Activated CD4-positive, alpha-beta T cell treated with anti-CD3 and anti-CD28 coated beads, Interleukin-2, amount 10 ng/mL, durations not matched to agents 7 days and 5 days (primary cell): ENCODE data around the gene FUCA2. TPM values are rescaled to one million over a fixed set of nuclear protein-coding genes. Genes with fewer than 3 reads are reported as not detected.

Source experiments
- CTCF ChIA-PET: fragments of 350-600 bp; sonication (Branson Sonifier 250); formaldehyde crosslinking; loops from one replicate; lab custom pipeline; 2021; ENCODE audit warnings: antibody characterized with exemption; lab: Charles Lee
- POLR2A ChIA-PET: fragments of 350-600 bp; sonication (Branson Sonifier 250); formaldehyde crosslinking; loops from one replicate; lab custom pipeline; 2021; ENCODE audit warnings: antibody characterized with exemption; lab: Charles Lee
- DNase-seq: peaks from one replicate; pipeline ENCODE4 v3.0.0-alpha.2; 2020
- H3K27ac Mint-ChIP-seq: one replicate; pipeline ENCODE4 v1.8.0; 2021; ENCODE audit warnings: mild to moderate bottlenecking, moderate library complexity, mixed read lengths
- H3K27me3 Mint-ChIP-seq: one replicate; pipeline ENCODE4 v1.8.0; 2021; ENCODE audit warnings: mixed read lengths
- H3K36me3 Mint-ChIP-seq: one replicate; pipeline ENCODE4 v1.8.0; 2021; ENCODE audit warnings: low read depth, mixed read lengths
- H3K4me1 Mint-ChIP-seq: one replicate; pipeline ENCODE4 v1.8.0; 2021; ENCODE audit warnings: mixed read lengths
- H3K4me3 Mint-ChIP-seq: one replicate; pipeline ENCODE4 v1.8.0; 2021; ENCODE audit warnings: mild to moderate bottlenecking, moderate library complexity, mixed read lengths
- H3K9me3 Mint-ChIP-seq: one replicate; pipeline ENCODE4 v1.8.0; 2021; ENCODE audit warnings: mixed read lengths
- total RNA-seq, 2 experiments: library from RNA; stranded (reverse); gene quantifications; one replicate each; pipeline ENCODE4 v1.2.3, GENCODE V29; 2021

FUCA2 gene
- total RNA-seq, 2 experiments from 2014 or later, result 6.5 to 10.0 TPM

- H3K27me3 Mint-ChIP-seq, result no peaks in the 10 kb centered on the region
- H3K27ac Mint-ChIP-seq, result no peak overlapping the region
- H3K4me3 Mint-ChIP-seq, result no peak overlapping the region
- H3K36me3 Mint-ChIP-seq, result peaks cover 2% of the 10 kb centered on the region
- no peak for DNase-seq
- ChIA-PET CTCF (interaction anchor here (1.0 kb wide), 1 partner anchor 11 kb away, joined by 3 read pairs; no protein-coding TSS in a partner anchor), POLR2A (no interaction called here)
- peaks cover 21% of the 10 kb centered on the region for H3K4me1 Mint-ChIP-seq
- H3K9me3 Mint-ChIP-seq, result no peaks in the 10 kb centered on the region
Measured at GRCh38 chr6:143531720-143532499, 20.4 kb upstream of the FUCA2 start.

GRCh38 chr6:143529095-143529494, 17.6 kb upstream of the FUCA2 start:
- no peak for DNase-seq
- peaks cover 12% of the 10 kb centered on the region for H3K4me1 Mint-ChIP-seq
- no peaks in the 10 kb centered on the region for H3K27me3 Mint-ChIP-seq
- peak overlapping the region; percentile 89 for H3K27ac Mint-ChIP-seq
- no peak overlapping the region for H3K4me3 Mint-ChIP-seq
- no peaks in the 10 kb centered on the region for H3K9me3 Mint-ChIP-seq
- CTCF ChIA-PET, result interaction anchor here (1.4 kb wide), 1 partner anchor 14 kb away, joined by 3 read pairs; no protein-coding TSS in a partner anchor
- POLR2A ChIA-PET, result no interaction called here
- peaks cover 2% of the 10 kb centered on the region for H3K36me3 Mint-ChIP-seq

- peaks cover 12% of the 10 kb centered on the region for H3K4me1 Mint-ChIP-seq
- H3K9me3 Mint-ChIP-seq, result peaks cover 3% of the 10 kb centered on the region
- no peak for DNase-seq
- peaks cover 2% of the 10 kb centered on the region for H3K36me3 Mint-ChIP-seq
- no peaks in the 10 kb centered on the region for H3K27me3 Mint-ChIP-seq
- peak overlapping the region; percentile 28 for H3K4me3 Mint-ChIP-seq
- POLR2A ChIA-PET, result no interaction called here
- peak overlapping the region; percentile 89 for H3K27ac Mint-ChIP-seq
- CTCF ChIA-PET, result no interaction called here
Measured at GRCh38 chr6:143528164-143528811, 16.8 kb upstream of the FUCA2 start.

GRCh38 chr6:143527677-143528076, 16.2 kb upstream of the FUCA2 start:
- Mint-ChIP-seq H3K36me3 (peaks cover 2% of the 10 kb centered on the region), H3K4me3 (no peak overlapping the region), H3K27ac (no peak overlapping the region), H3K9me3 (peaks cover 3% of the 10 kb centered on the region), H3K4me1 (peaks cover 12% of the 10 kb centered on the region), H3K27me3 (no peaks in the 10 kb centered on the region)
- ChIA-PET CTCF (no interaction called here), POLR2A (no interaction called here)
- no peak for DNase-seq

- Mint-ChIP-seq H3K27me3 (no peaks in the 10 kb centered on the region), H3K9me3 (peaks cover 3% of the 10 kb centered on the region)
Measured at GRCh38 chr6:143525356-143525755, 13.8 kb upstream of the FUCA2 start.

GRCh38 chr6:143522039-143522600, 10.6 kb upstream of the FUCA2 start:
- Mint-ChIP-seq H3K4me1 (peaks cover 6% of the 10 kb centered on the region), H3K36me3 (no peaks in the 10 kb centered on the region), H3K27ac (no peak overlapping the region), H3K4me3 (no peak overlapping the region), H3K27me3 (peaks cover 2% of the 10 kb centered on the region), H3K9me3 (peaks cover 3% of the 10 kb centered on the region)
- ChIA-PET CTCF (interaction anchor here (0.9 to 1.8 kb wide), 4 partner anchors 8 to 37 kb away, joined by 3 to 9 read pairs (median 4); partner anchors contain the start of gene FUCA2), POLR2A (no interaction called here)
- DNase-seq, result no peak

More at GRCh38 chr6:143525356-143525755, 13.8 kb upstream of the FUCA2 start:
- H3K27ac Mint-ChIP-seq, result no peak overlapping the region
- peaks cover 15% of the 10 kb centered on the region for H3K4me1 Mint-ChIP-seq
- peaks cover 2% of the 10 kb centered on the region for H3K36me3 Mint-ChIP-seq
- no peak for DNase-seq
- ChIA-PET CTCF (interaction anchor here (1.0 to 1.6 kb wide), 2 partner anchors 11 to 12 kb away, joined by 4 to 7 read pairs; no protein-coding TSS in a partner anchor), POLR2A (no interaction called here)
- no peak overlapping the region for H3K4me3 Mint-ChIP-seq

GRCh38 chr6:143517447-143517773, 5.9 kb upstream of the FUCA2 start:
- Mint-ChIP-seq H3K36me3 (peaks cover 5% of the 10 kb centered on the region), H3K4me1 (peaks cover 20% of the 10 kb centered on the region), H3K27ac (no peak overlapping the region), H3K9me3 (no peaks in the 10 kb centered on the region), H3K4me3 (no peak overlapping the region), H3K27me3 (peaks cover 2% of the 10 kb centered on the region)
- CTCF ChIA-PET, result no interaction called here
- DNase-seq, result no peak
- POLR2A ChIA-PET, result no interaction called here

- Mint-ChIP-seq H3K4me1 (peaks cover 22% of the 10 kb centered on the region), H3K9me3 (no peaks in the 10 kb centered on the region), H3K27ac (no peak overlapping the region), H3K4me3 (no peak overlapping the region), H3K36me3 (peaks cover 5% of the 10 kb centered on the region), H3K27me3 (peaks cover 2% of the 10 kb centered on the region)
- CTCF ChIA-PET, result no interaction called here
- no peak for DNase-seq
- POLR2A ChIA-PET, result no interaction called here
Measured at GRCh38 chr6:143516690-143517446, 5.3 kb upstream of the FUCA2 start.

GRCh38 chr6:143515766-143516355, 4.3 kb upstream of the FUCA2 start:
- H3K27me3 Mint-ChIP-seq, result peaks cover 2% of the 10 kb centered on the region
- peaks cover 29% of the 10 kb centered on the region for H3K4me1 Mint-ChIP-seq
- ChIA-PET POLR2A (no interaction called here), CTCF (interaction anchor here (0.9 kb wide), 1 partner anchor 30 kb away, joined by 3 read pairs; no protein-coding TSS in a partner anchor)
- no peak overlapping the region for H3K27ac Mint-ChIP-seq
- H3K4me3 Mint-ChIP-seq, result no peak overlapping the region
- peaks cover 8% of the 10 kb centered on the region for H3K36me3 Mint-ChIP-seq
- DNase-seq, result no peak
- no peaks in the 10 kb centered on the region for H3K9me3 Mint-ChIP-seq

- no peak for DNase-seq
- H3K27me3 Mint-ChIP-seq, result peaks cover 2% of the 10 kb centered on the region
- H3K4me1 Mint-ChIP-seq, result peaks cover 32% of the 10 kb centered on the region
- H3K36me3 Mint-ChIP-seq, result peaks cover 8% of the 10 kb centered on the region
- no peaks in the 10 kb centered on the region for H3K9me3 Mint-ChIP-seq
- ChIA-PET POLR2A (no interaction called here), CTCF (interaction anchor here (0.9 kb wide), 1 partner anchor 31 kb away, joined by 3 read pairs; no protein-coding TSS in a partner anchor)
- H3K27ac Mint-ChIP-seq, result no peak overlapping the region
- H3K4me3 Mint-ChIP-seq, result no peak overlapping the region
Measured at GRCh38 chr6:143515061-143515760, 3.7 kb upstream of the FUCA2 start.

- peaks cover 40% of the 10 kb centered on the region for H3K4me1 Mint-ChIP-seq
- peak overlapping the region; percentile 63 for H3K27ac Mint-ChIP-seq
- H3K4me3 Mint-ChIP-seq, result peak overlapping the region; percentile 16
Measured at GRCh38 chr6:143513410-143513809, 1.9 kb upstream of the FUCA2 start.

More at GRCh38 chr6:143513410-143513809, 1.9 kb upstream of the FUCA2 start:
- H3K36me3 Mint-ChIP-seq, result peaks cover 8% of the 10 kb centered on the region
- ChIA-PET CTCF (interaction anchor here (0.7 to 1.9 kb wide), 11 partner anchors 8 to 385 kb away, joined by 3 to 9 read pairs (median 3); no protein-coding TSS in a partner anchor), POLR2A (no interaction called here)
- H3K9me3 Mint-ChIP-seq, result no peaks in the 10 kb centered on the region
- peak; percentile 45 for DNase-seq
- H3K27me3 Mint-ChIP-seq, result peaks cover 2% of the 10 kb centered on the region
